OCI-M1 (cell line): ENCODE data around the gene OXGR1.

Source experiments
- DNase-seq: peaks from one replicate; lab custom pipeline; 2025; lab: John Stamatoyannopoulos, UW

OXGR1 gene

GRCh38 chr13:96963786-96964475 is 30.3 kb downstream of the OXGR1 start:
- peak; percentile 34 for DNase-seq

GRCh38 chr13:96960379-96960778 is 33.9 kb downstream of the OXGR1 start:
- no peak for DNase-seq

DNA sequence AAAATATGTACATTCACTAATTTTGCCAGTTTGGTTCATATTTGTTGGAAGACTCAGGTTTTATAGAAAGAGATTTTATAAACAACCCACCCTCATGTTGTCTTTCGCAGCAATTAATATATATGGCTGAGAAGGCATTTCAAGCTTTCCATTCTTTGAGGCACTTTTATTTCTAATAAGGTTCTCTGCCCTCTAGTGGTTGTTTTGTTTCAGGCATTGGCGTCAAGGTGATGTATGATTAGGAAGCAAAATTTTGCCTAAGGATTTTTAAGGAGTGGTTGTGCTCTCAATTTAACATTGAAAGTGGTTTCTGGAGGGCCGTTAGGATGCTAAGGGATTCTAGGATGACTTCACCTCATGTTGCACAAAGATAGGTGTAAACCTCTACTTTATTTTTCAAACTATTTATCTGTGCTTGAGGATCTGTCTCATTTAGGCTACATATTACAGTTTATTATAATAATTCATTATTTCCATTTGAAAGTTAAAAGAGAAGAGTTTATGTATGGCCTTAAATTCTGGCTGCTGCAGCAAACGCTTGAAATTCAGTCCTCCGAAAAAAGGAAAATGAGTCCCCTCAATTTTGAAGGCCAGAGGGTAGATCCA is 35.9 kb downstream of the OXGR1 start:
- DNase-seq = peak; percentile 78

DNA sequence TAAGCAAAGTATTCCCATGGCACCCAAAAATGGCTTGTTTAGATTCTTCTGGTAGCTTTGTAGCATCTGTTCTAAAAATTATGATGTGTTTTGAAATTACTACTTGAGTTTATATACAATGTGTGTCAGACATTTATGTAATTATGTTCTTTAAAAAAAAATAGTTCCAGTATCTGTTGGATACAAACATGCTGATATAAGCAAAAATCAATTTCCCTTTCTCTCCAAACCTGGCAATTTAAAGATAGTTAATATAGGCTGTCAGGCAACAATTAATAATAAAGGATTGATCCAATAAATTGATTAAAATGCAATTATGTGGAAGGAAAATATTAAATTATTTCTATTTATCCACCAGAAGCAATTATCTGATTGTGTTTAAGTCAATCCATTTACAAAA is 41.7 kb downstream of the OXGR1 start:
- DNase-seq = no peak

GRCh38 chr13:96948127-96948526 is 46.1 kb downstream of the OXGR1 start:
- no peak for DNase-seq

DNA sequence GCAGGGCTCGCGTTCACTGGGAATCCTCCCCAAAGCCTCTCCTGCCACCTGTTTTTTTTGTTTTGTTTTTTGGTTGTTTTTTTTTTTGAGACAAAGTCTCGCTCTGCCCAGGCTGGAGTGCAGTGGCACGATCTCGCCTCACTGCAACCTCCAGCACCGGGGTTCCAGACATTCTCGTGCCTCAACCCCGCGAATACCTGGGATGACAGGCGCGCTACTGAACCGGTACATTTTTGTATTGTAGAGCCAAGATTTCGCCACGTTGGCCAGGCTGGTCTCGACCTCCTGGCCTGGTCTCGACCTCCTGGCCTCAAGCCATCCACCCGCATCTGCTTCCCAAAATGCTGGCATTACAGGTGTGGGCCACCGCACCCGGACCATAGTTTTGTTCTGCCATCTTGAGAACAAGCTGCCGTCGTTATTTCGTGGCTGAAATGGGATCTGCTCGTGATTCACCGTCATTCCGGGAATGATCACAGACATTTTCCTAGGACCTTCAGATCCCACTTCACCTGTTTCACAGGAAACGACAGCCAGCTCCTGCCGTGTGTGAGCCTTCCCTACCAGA is 46.8 kb downstream of the OXGR1 start:
- no peak for DNase-seq

GRCh38 chr13:96946709-96947311 is 47.5 kb downstream of the OXGR1 start:
- no peak for DNase-seq

DNA sequence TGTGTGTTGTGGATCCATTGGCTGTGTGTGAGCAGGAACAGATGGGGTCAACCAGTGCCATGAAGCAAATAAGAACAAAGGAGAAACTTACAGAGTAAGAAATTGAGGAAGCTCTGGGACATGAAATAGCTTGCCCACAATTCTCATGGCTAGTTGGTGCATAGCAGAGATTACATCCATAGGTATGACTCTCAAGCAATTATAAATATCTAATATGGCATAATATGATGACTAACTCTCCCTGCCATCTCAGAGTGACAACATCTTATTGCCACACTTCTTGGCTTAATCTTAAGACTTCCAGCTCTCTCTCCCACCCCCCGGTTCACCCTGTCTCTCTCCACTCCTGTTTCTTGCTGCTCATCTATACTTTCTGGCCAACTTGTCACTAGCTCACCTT is 53.3 kb downstream of the OXGR1 start:
- DNase-seq = no peak

GRCh38 chr13:96935901-96936300 is 58.4 kb downstream of the OXGR1 start:
- DNase-seq = no peak
